ENCODE data around the gene RNU1-3.
A peak's percentile ranks its signal among the peaks of the same experiment; 100 is the strongest.

- TF ChIP-seq SIN3A (IDR thresholded peaks at IDR 0.05; ENCODE audit: borderline replicate concordance, insufficient read depth, low read depth, low read length) (no peak), CTCF (IDR thresholded peaks at IDR 0.05) (no peak), TCF7L2 (IDR thresholded peaks at IDR 0.05; ENCODE audit: low read depth, low read length) (no peak), POLR2AphosphoS5 (IDR thresholded peaks at IDR 0.05; ENCODE audit: low read depth, low read length) (peak; percentile 39; the same call in 1 of the 2 replicates), REST (IDR thresholded peaks at IDR 0.05; ENCODE audit: insufficient read depth in 1 of 2, low read depth in 2 of 2, low read length in 1 of 2) (no peak)
Observed at GRCh38 chr1:16677552-16678431, 11.0 kb upstream of the RNU1-3 start.
